ENCODE results near the gene PTPRJ.
A peak's percentile ranks its signal among the peaks of the same experiment; 100 is the strongest.

The PTPRJ gene

DNA sequence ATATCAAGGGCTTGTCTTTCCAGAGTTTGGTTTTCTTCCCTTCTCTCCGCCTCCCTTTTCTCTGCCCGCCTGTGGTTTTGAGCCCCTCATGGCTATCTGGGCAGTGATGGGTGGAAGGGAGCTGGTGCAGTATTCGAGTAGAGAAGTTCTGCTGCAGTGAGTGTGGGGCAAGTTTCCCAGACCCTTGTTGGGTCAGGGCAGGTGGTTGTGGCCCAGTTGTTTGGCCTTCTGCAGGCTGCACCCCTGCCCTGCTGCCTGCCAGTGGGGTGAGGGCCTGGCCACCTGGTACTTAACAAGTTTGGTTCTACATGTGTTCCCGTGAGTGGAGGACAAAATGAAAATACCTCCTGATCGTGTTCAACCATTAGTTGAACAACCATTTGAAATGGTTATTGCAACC, 65.2 kb downstream of the PTPRJ start:
- Histone ChIP-seq H3K27me3 (replicated peaks; ENCODE audit: control insufficient read depth, insufficient read depth, low read length, poor library complexity, severe bottlenecking) (no peaks in the 10 kb centered on the region), H3K4me1 (ENCODE audit: control insufficient read depth, insufficient read depth, low read length, poor library complexity, severe bottlenecking) (peaks cover 17% of the 10 kb centered on the region)

DNA sequence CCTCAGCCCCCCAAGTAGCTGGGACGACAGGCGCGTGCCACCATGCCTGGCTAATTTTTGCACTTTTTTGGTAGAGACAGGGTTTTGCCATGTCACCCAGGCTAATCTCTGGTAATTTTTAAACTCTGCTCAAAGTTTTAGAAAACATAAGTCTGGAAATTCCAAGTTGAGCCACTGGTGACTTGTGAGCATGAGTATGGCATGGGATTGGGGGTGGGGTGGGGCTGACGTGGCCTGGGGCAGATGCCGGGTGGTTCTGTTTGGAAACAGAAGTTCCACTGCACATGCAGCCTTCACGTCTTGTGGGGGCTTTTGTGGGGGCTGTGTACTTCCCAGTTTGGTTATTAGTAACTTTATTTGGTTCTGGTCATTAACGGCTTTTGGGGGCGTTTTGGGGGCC, 67.3 kb downstream of the PTPRJ start:
- H3K27me3 ChIP-seq (replicated peaks; ENCODE audit: control insufficient read depth, insufficient read depth, low read length, poor library complexity, severe bottlenecking), result no peaks in the 10 kb centered on the region
- H3K4me3 ChIP-seq (ENCODE audit: insufficient read depth, low read depth, low read length, poor library complexity, severe bottlenecking), result no peak overlapping the region
- DNase-seq, result no peak
- no peak overlapping the region for H3K27ac ChIP-seq (ENCODE audit: insufficient read depth, low read length, poor library complexity, severe bottlenecking)
- no peaks in the 10 kb centered on the region for H3K36me3 ChIP-seq (ENCODE audit: control insufficient read depth, insufficient read depth, low read length)
- no peaks in the 10 kb centered on the region for H3K9me3 ChIP-seq (ENCODE audit: control insufficient read depth, low read length)
- peaks cover 16% of the 10 kb centered on the region for H3K4me1 ChIP-seq (ENCODE audit: control insufficient read depth, insufficient read depth, low read length, poor library complexity, severe bottlenecking)

More for the DNA sequence above, 65.2 kb downstream of the PTPRJ start:
- no peak overlapping the region for H3K4me3 ChIP-seq (ENCODE audit: insufficient read depth, low read depth, low read length, poor library complexity, severe bottlenecking)
- no peak overlapping the region for H3K27ac ChIP-seq (ENCODE audit: insufficient read depth, low read length, poor library complexity, severe bottlenecking)
- H3K9me3 ChIP-seq (ENCODE audit: control insufficient read depth, low read length), result no peaks in the 10 kb centered on the region
- no peaks in the 10 kb centered on the region for H3K36me3 ChIP-seq (ENCODE audit: control insufficient read depth, insufficient read depth, low read length)
- no peak for DNase-seq

DNA sequence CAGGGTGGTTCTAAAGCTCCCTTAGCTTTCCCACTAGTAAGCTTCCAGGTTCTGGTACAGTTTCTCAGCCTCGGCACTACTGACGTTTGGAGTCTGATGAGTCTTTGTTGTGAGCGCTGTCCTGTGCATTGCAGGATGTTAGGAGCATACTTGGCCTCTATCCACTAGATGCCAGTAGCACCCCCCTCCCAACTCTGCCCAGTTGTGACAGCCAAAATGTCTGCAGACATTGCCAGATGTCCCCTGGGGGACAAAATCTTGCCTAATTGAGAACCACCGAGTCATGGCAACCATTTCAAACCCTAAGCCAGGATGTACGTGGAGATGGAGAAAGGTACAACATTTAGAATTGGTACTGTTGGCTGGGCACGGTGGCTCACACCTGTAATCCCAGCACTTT, 68.7 kb downstream of the PTPRJ start:
- no peak for DNase-seq
- H3K9me3 ChIP-seq (ENCODE audit: control insufficient read depth, low read length), result no peaks in the 10 kb centered on the region
- no peak overlapping the region for H3K4me3 ChIP-seq (ENCODE audit: insufficient read depth, low read depth, low read length, poor library complexity, severe bottlenecking)
- H3K36me3 ChIP-seq (ENCODE audit: control insufficient read depth, insufficient read depth, low read length), result no peaks in the 10 kb centered on the region
- H3K4me1 ChIP-seq (ENCODE audit: control insufficient read depth, insufficient read depth, low read length, poor library complexity, severe bottlenecking), result peaks cover 3% of the 10 kb centered on the region
- no peak overlapping the region for H3K27ac ChIP-seq (ENCODE audit: insufficient read depth, low read length, poor library complexity, severe bottlenecking)
- H3K27me3 ChIP-seq (replicated peaks; ENCODE audit: control insufficient read depth, insufficient read depth, low read length, poor library complexity, severe bottlenecking), result no peaks in the 10 kb centered on the region

- Histone ChIP-seq H3K36me3 (ENCODE audit: control insufficient read depth, insufficient read depth, low read length) (no peaks in the 10 kb centered on the region), H3K27ac (ENCODE audit: insufficient read depth, low read length, poor library complexity, severe bottlenecking) (no peak overlapping the region), H3K4me1 (ENCODE audit: control insufficient read depth, insufficient read depth, low read length, poor library complexity, severe bottlenecking) (peaks cover 8% of the 10 kb centered on the region), H3K4me3 (ENCODE audit: insufficient read depth, low read depth, low read length, poor library complexity, severe bottlenecking) (no peak overlapping the region), H3K9me3 (ENCODE audit: control insufficient read depth, low read length) (no peaks in the 10 kb centered on the region), H3K27me3 (replicated peaks; ENCODE audit: control insufficient read depth, insufficient read depth, low read length, poor library complexity, severe bottlenecking) (no peaks in the 10 kb centered on the region)
- no peak for DNase-seq
These were observed 69.9 kb downstream of the PTPRJ start for GRCh38 chr11:48050304-48050703.

DNA sequence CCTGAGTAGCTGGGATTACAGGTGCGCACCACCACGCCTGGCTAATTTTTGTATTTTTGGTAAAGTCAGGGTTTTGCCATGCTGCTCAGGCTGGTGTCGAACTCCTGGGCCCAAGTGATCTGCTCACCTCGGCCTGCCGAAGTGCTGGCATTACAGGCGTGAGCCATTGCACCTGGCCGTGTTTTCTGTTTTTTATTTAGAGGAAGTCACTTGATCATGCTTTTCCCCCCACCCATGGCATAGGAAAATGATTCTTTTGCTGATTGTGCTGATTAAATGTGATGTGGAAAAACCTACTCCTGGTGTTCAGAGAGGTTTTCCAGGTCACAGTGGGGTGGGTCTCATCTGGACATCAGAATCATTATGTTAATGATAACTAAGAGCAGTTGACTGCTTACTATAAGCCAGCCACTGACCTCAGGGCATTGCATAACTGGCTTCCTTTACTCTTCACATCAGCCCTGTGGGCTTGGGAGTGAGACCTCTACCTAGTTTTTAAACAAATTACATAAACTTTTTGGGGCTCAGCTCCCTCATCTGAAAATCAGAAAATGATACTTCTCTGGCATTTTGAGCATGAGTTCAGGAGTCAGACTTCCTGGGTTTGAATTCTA, 71.0 kb downstream of the PTPRJ start:
- Histone ChIP-seq H3K27ac (ENCODE audit: insufficient read depth, low read length, poor library complexity, severe bottlenecking) (no peak overlapping the region), H3K4me1 (ENCODE audit: control insufficient read depth, insufficient read depth, low read length, poor library complexity, severe bottlenecking) (peaks cover 19% of the 10 kb centered on the region), H3K36me3 (ENCODE audit: control insufficient read depth, insufficient read depth, low read length) (no peaks in the 10 kb centered on the region), H3K4me3 (ENCODE audit: insufficient read depth, low read depth, low read length, poor library complexity, severe bottlenecking) (no peak overlapping the region), H3K9me3 (ENCODE audit: control insufficient read depth, low read length) (no peaks in the 10 kb centered on the region), H3K27me3 (replicated peaks; ENCODE audit: control insufficient read depth, insufficient read depth, low read length, poor library complexity, severe bottlenecking) (no peaks in the 10 kb centered on the region)
- DNase-seq, result no peak

DNA sequence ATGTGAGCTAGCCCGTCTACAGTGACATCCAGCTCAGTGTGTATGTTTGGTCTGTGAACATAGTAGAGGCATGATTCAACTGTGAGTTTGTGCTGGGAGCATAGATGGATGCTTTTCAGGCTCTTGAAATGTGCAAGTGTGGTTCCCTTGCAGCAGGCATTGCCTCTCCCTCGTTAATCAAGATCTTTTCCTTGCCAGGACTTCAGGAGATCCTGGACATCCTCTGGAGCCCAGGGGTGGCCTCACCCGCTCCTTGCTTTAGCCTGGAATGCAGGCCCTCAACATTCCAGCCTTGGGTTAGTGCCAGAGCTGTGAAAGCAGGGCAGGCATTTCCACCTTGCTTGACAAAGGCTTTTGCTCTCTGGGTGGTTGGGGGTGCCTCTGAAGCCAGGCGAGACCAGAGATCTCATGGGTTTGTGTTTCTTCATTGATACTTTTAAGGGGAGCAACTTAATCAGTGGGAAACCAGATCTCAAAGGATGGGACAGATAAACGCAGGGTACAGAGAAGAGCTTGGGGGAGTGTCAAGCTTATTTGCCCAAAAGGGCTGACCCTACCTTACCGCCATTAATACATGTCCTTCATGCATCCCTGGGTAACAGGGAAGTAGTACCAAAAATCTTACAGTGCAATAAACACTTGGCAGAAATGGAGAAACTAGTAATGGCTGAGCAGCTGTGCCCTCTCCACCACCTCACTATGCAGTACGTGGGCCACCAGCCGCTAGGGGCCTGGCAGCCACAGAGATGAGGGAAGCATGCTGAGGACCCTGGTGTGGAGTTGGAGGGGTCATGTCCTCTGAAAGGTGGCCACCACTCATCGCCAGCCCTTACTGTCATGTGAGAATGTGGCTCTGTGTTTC, 72.1 kb downstream of the PTPRJ start:
- Histone ChIP-seq H3K9me3 (ENCODE audit: control insufficient read depth, low read length) (no peaks in the 10 kb centered on the region), H3K4me3 (ENCODE audit: insufficient read depth, low read depth, low read length, poor library complexity, severe bottlenecking) (no peak overlapping the region), H3K27me3 (replicated peaks; ENCODE audit: control insufficient read depth, insufficient read depth, low read length, poor library complexity, severe bottlenecking) (no peaks in the 10 kb centered on the region), H3K27ac (ENCODE audit: insufficient read depth, low read length, poor library complexity, severe bottlenecking) (no peak overlapping the region), H3K36me3 (ENCODE audit: control insufficient read depth, insufficient read depth, low read length) (no peaks in the 10 kb centered on the region), H3K4me1 (ENCODE audit: control insufficient read depth, insufficient read depth, low read length, poor library complexity, severe bottlenecking) (peaks cover 29% of the 10 kb centered on the region)
- DNase-seq, result no peak

DNA sequence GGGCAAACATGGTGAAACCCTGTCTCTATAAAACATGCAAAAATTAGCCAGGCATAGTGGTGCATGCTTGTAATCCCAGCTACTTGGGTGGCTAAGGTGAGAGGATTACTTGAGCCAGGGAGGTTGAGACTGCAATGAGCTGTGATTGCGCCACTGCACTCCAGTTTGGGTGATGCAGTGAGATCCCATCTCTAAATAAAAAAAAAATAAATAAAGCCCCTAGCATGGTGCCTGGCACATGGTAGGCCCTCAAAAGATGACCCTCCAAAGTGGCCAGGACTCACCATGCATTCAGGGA, 74.6 kb downstream of the PTPRJ start:
- Histone ChIP-seq H3K36me3 (ENCODE audit: control insufficient read depth, insufficient read depth, low read length) (no peaks in the 10 kb centered on the region), H3K4me1 (ENCODE audit: control insufficient read depth, insufficient read depth, low read length, poor library complexity, severe bottlenecking) (peaks cover 51% of the 10 kb centered on the region), H3K27ac (ENCODE audit: insufficient read depth, low read length, poor library complexity, severe bottlenecking) (no peak overlapping the region), H3K4me3 (ENCODE audit: insufficient read depth, low read depth, low read length, poor library complexity, severe bottlenecking) (no peak overlapping the region), H3K27me3 (replicated peaks; ENCODE audit: control insufficient read depth, insufficient read depth, low read length, poor library complexity, severe bottlenecking) (no peaks in the 10 kb centered on the region), H3K9me3 (ENCODE audit: control insufficient read depth, low read length) (no peaks in the 10 kb centered on the region)
- DNase-seq, result no peak

- H3K36me3 ChIP-seq (ENCODE audit: control insufficient read depth, insufficient read depth, low read length), result no peaks in the 10 kb centered on the region
- peak; percentile 38 to 48 (median 46) for DNase-seq
- H3K9me3 ChIP-seq (ENCODE audit: control insufficient read depth, low read length), result no peaks in the 10 kb centered on the region
- H3K27me3 ChIP-seq (replicated peaks; ENCODE audit: control insufficient read depth, insufficient read depth, low read length, poor library complexity, severe bottlenecking), result no peaks in the 10 kb centered on the region
- peak overlapping the region; percentile 48 for H3K27ac ChIP-seq (ENCODE audit: insufficient read depth, low read length, poor library complexity, severe bottlenecking)
- peaks cover 52% of the 10 kb centered on the region for H3K4me1 ChIP-seq (ENCODE audit: control insufficient read depth, insufficient read depth, low read length, poor library complexity, severe bottlenecking)
- H3K4me3 ChIP-seq (ENCODE audit: insufficient read depth, low read depth, low read length, poor library complexity, severe bottlenecking), result peak overlapping the region; percentile 4
These were observed 75.2 kb downstream of the PTPRJ start for GRCh38 chr11:48055292-48056132.

GRCh38 chr11:48056325-48057183, 76.2 kb downstream of the PTPRJ start:
- Histone ChIP-seq H3K9me3 (ENCODE audit: control insufficient read depth, low read length) (no peaks in the 10 kb centered on the region), H3K4me1 (ENCODE audit: control insufficient read depth, insufficient read depth, low read length, poor library complexity, severe bottlenecking) (peaks cover 52% of the 10 kb centered on the region), H3K4me3 (ENCODE audit: insufficient read depth, low read depth, low read length, poor library complexity, severe bottlenecking) (peak overlapping the region; percentile 4), H3K36me3 (ENCODE audit: control insufficient read depth, insufficient read depth, low read length) (no peaks in the 10 kb centered on the region), H3K27me3 (replicated peaks; ENCODE audit: control insufficient read depth, insufficient read depth, low read length, poor library complexity, severe bottlenecking) (no peaks in the 10 kb centered on the region), H3K27ac (ENCODE audit: insufficient read depth, low read length, poor library complexity, severe bottlenecking) (peak overlapping the region; percentile 48)
- no peak for DNase-seq
